NCI-H510A (cell line): Measurements from ENCODE around the gene RHOXF2.
"Not testable (repeated sequence)": the region's sequence is repeated elsewhere in the genome, so short reads cannot be mapped to it uniquely, and the experiment has no call there.

Experiments
- DNase-seq: peaks from one replicate; lab custom pipeline; 2025; lab: John Stamatoyannopoulos, UW

RHOXF2 gene, protein sequence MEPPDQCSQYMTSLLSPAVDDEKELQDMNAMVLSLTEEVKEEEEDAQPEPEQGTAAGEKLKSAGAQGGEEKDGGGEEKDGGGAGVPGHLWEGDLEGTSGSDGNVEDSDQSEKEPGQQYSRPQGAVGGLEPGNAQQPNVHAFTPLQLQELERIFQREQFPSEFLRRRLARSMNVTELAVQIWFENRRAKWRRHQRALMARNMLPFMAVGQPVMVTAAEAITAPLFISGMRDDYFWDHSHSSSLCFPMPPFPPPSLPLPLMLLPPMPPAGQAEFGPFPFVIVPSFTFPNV

GRCh38 chrX:120158313-120158712, at the start of gene RHOXF2:
TSS of gene RHOXF2 (plus strand) at chrX:120158613. CDS start at chrX:120158751, 138 bp downstream.
- not testable (repeated sequence) for DNase-seq

- DNase-seq, result no peak
Observed at GRCh38 chrX:120109378-120109777, 49.0 kb upstream of the RHOXF2 start.

DNA sequence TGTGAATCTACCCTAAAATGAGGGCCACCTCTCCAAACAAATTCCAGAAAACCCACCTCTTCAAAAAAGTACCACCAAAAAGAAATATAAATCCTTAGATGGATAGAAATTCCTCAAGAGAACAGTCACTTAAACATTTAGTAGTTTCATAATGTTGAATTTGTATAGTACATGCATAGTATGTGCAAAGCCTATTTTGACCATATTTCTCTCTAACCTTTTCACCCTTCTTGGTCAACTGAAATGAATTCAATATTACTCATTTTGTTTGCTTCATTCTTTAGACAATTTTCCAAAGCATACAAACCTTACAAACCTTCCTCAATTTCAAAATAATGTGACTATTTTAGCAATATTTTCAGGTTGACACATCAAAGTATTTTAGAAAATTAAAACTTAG, 46.8 kb upstream of the RHOXF2 start:
- DNase-seq, result no peak

DNA sequence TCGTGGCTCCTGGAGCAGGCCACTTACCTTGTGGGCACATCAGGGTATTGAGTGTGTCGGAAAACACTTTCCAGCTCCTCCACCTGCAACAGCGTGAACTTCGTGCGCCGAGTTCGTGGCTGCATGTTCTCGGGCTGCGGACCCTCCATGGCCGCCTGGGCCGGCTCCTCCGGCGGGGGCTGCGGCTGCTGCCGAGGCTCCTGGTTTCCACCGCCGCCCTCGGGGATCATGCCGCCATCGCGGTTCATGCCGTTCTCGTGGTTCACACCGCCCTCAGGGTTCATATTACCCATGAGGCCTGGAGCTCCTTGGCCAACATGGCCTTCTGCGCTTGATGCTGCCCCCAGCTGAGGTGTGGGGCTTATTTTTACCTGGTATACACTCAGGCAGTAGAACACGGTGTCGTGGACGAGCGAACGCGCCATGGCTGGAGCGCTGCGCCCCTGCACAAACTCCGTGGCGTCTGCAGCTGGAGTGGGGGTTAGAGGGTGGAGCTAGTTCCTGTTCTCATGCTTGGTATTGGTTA, 42.9 kb upstream of the RHOXF2 start, which contains the start of gene RHOXF1:
Gene RHOXF1 (minus strand): TSS at position 476 of the 526 bp plus-strand sequence. CDS start 51 bp downstream, at position 425.
- no peak for DNase-seq

- DNase-seq, result peak; percentile 3
Observed at GRCh38 chrX:120120223-120120622, 38.2 kb upstream of the RHOXF2 start.

- DNase-seq, result no peak
Observed at GRCh38 chrX:120125444-120125843, 33.0 kb upstream of the RHOXF2 start.

GRCh38 chrX:120128306-120128846, 30.0 kb upstream of the RHOXF2 start:
- not testable (repeated sequence) for DNase-seq

DNA sequence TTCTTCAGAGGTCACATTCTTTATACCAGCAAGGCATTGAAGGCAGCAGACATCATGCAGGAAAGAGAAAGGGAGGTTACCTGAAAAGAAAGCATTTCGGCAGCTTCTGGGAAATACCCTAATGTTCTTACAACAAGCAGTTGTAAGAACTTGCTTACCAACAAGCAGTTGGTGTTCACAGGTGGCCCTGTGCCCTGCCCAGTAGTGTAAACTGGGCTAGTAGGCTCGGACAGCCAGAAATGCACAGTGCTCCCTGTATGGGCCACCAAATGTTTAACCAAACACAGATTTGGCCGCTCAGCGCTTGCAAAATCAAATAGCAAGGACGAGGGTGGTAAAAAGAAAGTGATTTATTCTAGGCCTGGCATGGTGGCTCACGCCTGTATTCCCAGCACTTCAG, 22.3 kb upstream of the RHOXF2 start:
- no peak for DNase-seq

- DNase-seq, result no peak
Observed at GRCh38 chrX:120136840-120137239, 21.6 kb upstream of the RHOXF2 start.

DNA sequence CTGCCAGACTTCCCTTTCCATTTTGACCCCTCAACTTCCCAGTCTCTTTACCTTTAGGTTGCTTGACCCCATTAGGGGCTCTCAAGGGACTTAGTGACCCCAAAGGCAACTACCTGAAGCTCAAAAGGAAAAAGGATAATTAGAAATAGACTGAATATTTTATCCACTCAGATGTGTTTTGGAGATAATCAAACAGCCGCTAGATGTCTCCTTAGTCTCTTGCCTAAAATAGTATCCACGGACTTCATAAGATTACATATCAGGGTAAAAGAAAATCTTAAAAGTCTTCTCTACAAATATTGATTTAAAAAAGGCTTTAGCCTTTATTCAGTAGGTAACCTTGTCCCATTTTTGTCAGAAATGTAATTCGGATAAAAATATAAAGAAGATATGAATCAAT, 21.0 kb upstream of the RHOXF2 start:
- DNase-seq, result no peak

DNA sequence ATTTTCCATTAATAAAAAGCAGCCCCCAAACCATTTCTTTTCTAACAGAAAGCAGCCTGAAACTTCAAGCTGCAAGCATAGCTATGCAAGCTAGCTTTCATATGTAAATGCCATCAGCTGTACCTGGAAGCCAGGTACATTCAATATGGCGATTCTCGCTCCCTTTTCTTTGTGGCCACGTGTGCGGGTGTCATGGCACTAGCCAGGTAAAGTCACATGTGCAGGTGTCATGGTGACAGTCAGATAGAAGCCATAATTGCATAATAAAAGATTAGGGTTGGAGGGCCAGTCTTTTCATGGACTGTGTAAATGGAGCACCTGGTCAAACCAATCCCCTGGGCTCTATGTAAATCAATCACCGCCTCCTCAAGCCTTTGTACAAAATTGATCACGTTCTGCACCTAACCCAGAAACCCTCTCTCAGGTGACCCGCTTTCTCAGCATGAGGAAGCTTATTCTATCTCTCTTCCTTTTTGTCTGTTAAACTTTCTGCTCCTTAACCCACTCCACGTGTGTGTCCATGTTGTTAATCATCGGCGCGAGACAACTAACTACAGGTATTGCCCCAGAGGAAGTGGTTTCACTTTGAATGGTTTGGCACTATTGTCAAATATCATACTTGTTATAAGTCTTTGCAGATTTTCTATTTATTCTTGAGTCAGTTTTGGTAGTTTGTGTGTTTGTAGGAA, 18.0 kb upstream of the RHOXF2 start:
- DNase-seq, result no peak

DNA sequence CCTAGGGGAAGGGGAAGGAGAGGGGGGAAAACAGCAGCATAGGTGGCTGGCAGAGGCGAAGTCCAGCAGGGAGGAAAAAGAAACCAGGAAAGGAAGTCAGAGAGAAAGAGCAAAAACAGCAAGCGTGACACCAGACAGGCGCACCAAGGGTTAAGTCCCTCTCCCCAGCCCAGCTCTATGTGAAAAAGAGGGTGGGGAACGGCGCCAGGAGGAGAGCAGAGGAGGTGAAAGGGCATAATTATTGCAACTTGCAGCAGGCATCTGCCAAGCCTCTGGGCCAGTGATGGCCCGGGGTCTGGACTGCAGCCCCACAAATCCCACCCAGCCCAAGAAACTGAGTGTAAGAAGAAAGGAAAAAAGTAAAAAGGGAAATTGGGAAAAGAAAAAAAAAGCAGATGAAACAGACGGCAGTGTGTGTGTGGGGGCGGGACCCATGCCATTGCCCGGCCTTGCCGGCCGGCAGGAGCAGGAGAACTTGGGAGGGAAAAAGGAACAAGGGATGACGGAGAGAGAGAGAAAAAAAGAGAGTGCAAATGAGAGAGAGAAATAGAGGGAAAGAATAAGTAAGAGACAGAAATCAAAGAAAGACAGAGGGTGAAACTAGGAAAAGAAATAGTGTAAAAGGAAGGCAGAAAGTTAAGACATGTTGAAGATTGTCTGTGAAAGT, 14.1 kb upstream of the RHOXF2 start:
- DNase-seq, result no peak

- no peak for DNase-seq
Observed at GRCh38 chrX:120145295-120145925, 13.0 kb upstream of the RHOXF2 start.

GRCh38 chrX:120146323-120146722, 12.1 kb upstream of the RHOXF2 start:
- DNase-seq, result not testable (repeated sequence)

DNA sequence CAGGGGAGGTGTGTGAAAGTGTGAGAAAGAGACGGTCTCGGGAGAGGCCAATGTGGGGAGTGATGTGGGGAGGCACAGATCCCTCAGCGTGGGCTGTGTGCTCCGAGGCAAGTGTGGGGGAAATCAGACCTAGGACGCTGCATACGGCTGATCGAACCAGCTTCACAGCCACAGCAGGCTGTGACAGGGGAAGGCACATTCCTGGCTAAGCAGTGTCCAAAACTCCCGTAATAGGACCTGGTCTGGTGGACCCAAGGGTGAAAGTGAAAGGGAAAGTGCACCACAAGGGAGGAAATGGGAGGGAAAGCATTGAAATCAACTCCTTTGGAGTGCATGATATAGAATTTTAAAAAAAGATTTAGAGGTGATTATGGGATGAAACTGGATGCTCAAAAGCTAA, 10.9 kb upstream of the RHOXF2 start:
- DNase-seq, result no peak

DNA sequence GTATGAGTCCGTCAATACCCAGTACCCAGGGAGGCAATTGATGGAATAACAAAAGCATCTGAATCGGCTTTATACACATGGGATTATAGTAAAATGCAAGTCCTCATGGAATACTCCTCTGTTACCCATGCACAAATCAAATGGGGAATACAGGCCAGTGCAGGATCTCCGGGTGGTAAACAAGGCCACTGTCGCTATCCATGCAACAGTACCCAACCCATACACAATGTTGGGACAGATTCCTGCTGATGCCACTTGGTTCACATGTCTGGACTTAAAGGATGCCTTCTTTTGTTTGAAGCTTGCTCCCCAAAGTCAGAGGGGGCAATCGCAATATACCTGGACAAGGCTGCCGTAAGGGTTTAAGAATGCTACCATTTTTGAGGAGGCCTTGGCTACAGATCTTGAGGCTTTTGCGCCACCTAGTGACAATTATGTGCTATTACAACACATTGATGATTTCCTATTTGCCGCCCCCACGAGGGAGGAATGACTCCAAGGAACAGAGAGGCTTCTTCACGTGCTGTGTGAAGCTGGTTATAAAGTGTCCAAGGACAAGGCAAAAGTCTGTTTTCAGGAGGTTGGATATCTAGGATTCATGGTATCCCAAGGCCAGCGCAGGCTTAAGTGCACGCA, 8.2 kb upstream of the RHOXF2 start:
- DNase-seq, result not testable (repeated sequence)

GRCh38 chrX:120159086-120159485, 673 bp downstream of the RHOXF2 start:
- DNase-seq, result not testable (repeated sequence)

DNA sequence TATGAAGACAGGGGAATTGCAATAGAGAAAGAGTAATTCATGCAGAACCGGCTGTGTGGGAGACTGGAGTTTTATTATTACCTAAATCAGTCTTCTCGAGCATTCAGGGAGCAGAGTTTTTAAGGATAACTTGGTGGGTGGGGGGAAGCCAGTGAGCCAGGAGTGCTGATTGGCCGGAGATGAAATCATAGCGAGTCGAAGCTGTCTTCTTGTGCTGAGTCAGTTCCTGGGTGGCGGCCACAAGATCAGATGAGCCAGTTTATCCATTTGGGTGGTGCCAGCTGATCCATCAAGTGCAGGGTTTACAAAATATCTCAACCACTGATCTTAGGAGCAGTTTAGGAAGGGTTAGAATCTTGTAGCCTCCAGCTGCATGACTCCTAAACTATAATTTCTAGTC, 34.8 kb downstream of the RHOXF2 start:
- DNase-seq, result not testable (repeated sequence)

DNA sequence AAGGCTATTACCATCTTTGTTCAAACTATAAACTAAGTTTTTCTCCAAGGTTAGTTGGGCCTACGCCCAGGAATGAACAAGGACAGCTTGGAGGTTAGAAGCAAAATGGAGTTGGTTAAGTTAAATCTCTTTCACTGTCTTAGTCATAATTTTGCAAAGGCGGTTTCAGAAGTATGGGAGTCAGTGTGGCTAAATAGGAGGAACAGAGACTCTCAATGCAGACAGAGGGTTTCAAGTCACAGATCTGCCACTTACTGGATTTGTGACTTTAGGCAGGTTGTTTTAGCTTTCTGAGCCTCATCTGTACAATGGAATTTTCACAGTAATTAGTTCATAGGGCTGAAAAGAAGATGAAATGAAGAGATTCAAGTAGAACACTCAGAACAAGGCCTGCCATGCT, 35.3 kb downstream of the RHOXF2 start:
- not testable (repeated sequence) for DNase-seq

GRCh38 chrX:120195786-120196185, 37.4 kb downstream of the RHOXF2 start:
- DNase-seq, result not testable (repeated sequence)

GRCh38 chrX:120196626-120197283, 38.3 kb downstream of the RHOXF2 start:
- DNase-seq, result not testable (repeated sequence)
